ENCODE measurements around the gene TOP3B.

Gene TOP3B

DNA sequence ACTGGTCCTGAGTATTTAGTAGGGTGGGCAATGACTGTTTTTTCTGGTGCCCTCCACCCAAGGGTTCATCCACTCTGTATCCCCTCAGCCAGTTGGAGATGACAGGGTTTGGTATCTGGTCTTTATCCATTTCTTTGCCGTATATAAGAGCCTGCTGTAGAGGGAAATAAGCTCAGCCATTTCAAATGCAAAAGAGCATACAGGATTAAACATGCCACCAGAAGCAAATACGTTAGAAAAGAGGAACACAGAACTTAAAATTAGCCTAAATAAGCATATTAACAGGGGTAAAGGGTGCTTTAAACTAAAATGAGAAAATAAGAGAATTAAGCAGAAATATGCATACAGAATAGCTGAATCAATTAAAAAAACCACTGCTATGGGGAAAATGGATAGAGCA, 27.8 kb upstream of the TOP3B start:
- DNase-seq: no peak

DNA sequence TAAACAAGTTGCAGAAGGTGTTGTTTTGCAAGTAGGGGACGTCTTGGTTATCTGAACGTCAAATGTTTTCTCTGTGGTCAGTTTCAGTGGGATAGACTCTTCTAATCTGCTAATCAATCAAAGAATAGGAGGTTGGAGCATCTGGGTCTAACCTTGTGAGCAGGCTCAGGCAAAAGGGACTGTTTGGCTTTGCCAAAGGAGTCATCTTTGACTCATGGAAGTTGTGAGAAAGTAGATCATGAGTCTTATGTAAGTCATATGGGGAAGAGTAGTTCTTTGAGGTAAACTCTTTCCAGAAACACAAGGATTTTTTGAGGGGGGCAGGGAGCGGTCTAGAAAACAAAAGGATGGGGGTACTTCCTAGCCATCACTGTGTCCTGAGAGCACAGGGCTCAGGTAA, 27.1 kb upstream of the TOP3B start:
- no peak for DNase-seq

DNA sequence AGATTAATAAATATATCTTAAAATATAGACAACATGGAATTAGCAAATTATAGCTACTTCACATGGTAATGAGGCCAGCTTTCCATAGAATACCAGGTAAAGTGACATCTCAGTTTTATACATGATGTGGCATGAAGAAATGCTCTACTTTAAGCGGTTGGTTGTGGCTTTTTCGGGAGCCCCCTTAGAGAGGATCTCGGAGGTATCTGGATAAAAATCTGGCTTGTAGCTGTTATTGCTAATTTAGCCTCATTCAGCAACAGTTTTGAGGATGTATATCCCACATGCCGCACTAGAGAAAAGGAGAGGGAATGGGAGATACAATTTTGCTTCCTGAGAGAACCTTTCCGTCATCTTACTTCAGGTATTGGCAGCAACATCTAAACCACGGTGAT, 24.0 kb upstream of the TOP3B start:
- DNase-seq: no peak

DNA sequence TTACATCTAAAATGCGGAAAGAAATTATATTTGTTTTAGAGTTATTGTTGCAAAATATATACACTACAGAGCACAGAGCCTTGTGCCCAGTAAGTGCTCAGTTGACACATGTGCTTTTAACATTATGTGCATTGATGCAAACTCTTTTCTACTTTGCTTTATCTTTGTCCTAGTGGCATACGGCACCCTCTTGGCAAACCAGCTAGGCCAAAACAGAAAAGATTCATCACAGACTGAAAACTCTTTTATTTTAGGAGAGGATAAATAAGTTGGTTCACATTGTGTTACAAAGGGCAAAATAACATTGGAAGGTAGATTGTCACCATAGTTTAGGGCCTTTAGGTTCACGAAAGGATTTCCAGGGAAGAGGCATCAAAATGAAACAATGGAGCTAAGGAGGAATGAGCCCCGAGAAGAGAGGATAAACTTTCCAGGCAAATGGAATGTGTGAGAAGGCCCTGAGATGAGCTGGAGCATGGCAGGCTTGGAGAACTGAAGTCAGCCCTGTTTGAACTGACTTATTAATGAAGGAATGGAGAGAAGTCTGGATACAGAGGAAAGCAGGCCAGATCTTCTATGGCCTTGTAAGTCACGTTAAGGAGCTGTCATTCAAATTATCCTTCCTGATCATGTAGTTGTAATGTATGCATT, 23.5 kb upstream of the TOP3B start:
- no peak for DNase-seq

DNA sequence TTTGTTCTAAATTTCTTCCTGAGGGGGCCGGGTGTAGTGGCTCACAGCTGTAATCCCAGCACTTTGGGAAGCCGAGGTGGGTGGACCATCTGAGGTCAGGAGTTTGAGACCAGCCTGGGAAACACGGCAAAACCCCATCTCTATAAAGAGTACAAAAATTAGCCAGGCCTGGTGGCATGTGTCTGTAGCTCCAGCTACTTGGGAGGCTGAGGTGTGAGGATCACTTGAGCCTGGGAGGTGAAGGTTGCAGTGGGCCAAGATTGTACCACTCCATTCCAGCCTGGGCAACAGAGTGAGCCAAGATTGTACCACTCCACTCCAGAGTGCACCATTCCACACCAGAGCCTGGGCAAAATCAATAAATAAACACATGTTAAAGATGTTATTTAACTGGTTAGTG, 20.6 kb upstream of the TOP3B start:
- no peak for DNase-seq

DNA sequence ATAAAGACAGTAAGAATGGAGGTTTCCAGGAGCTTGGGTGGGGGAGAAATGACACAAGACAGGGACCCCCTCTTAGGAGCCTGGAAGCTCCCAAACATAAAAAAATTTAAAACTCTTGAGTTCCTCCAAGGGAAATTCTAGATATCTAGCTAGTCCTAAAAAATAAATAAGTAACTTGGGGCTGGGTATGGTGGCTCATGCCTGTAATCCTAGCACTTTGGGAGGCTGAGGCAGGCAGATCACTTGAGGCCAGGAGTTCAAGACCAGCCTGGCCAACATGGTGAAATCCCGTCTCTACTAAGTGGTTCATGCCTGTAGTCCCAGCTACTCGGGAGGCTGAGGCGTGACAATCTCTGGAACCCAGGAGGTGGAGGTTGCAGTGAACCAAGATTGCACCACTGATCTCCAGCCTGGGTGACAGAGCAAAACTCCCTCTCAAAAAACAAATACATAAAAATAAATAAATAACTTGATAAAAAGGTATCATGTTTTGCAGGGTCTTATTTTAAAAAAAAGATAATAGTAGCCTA, 20.0 kb upstream of the TOP3B start:
- no peak for DNase-seq

DNA sequence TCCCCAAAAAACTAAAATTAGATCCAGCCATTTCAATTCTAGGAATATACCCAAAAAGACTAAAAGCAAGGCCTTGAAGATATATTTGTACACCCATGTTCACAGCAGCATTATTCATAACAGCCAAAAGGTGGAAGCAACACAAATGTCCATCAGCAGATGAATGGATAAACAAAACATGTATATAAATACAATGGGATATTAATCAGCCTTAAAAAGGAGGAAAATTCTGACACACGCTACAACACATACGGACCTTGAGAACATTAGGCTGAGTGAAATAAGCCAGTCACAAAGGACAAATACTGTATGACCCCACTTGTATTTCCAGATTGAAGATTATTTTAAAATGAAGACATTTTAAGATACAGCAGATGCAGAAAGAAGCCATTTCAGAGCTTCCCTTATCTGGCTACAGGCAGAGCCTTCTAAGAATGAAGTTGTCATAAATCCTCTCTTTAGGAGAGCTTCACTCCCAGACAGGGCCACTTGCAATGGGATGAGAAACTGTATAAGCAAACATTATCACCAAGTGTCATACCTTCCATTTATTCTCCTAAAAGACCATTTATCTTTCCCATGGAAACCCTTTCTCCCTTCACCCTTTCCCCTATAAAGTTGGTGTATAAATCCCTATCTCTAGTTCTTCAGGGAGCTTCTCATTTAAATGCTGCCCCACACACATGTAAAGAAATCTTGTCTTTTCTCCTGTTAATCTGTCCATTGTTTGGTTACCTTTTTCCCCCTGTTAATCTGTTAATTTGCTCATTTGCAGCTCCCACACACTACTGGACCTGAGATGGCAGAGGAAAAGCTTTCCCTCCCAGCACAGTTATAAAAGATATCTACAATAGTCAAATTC, 19.3 kb upstream of the TOP3B start:
- DNase-seq: no peak

DNA sequence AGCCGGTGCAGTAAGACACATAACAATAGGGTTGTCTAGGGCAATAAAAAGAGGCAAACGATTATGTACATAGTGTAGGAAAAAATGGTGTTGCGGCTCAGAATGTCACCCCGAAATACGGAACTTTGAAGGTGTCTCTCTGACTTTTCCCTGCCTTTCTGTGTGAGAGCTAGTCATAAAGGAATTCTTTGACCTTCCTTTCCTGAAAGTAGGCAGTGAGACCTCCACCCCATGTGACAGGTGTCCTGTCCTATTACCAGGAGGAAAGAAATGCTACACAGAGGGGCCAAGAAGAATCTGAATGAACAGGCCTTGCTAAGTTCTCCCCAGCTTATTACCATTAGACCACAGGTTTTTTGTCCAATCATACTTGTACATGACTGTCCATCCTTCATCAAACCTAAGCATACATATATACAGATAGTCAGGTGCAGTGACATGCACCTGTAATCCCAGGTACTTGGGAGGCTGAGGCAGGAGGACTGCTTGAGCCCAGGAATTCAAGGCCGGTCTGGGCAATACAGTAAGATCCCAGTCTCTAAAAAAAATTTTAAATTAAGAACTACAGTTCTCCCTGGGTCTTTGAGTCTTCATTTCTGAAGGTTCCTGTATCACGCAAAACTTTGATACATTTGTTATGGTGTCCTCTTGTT, 16.1 kb upstream of the TOP3B start:
- no peak for DNase-seq

DNA sequence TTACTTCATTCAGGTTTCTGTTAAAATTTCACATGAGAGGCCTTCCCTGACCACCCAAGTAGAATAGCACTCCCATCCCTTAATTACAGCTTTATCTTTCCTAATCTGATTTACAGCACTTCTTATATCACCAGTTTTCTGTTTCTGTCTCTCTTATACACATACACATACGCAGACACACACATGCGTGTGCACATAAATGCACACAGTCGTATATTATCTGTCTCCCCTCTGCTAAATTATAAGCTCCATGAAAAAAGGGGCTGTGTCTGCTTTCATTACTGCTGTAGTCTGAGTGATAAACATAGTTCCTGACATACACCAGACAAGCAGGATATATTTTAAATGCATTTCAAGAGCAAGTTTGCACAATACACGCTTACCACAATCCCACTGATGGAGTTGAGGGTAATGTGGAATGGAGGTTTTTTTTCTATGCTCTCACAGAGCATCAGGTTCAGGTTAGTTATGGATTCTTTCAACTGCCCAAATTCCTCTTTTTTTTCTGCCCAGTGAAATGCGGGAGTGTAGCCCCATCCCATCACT, 13.7 kb upstream of the TOP3B start:
- DNase-seq: no peak

DNA sequence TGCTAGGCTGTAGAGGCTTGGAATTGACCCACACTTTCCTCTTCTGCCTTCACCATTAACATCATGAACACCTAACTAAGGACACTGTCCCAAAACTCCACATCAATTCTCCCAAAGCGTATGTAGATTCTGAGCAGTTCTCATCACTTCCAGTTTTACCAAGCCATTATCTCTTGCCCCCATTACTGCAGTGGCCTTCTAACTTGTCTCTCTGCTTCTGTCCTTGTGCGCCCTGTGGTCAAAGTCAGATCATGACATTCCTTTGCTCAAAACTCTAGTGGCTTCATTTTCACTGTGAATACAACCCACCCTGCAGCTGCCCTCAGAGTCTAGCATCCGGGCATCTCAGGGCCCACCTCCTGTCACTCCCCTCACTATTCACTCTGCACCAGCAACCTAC, 13.1 kb upstream of the TOP3B start:
- no peak for DNase-seq

DNA sequence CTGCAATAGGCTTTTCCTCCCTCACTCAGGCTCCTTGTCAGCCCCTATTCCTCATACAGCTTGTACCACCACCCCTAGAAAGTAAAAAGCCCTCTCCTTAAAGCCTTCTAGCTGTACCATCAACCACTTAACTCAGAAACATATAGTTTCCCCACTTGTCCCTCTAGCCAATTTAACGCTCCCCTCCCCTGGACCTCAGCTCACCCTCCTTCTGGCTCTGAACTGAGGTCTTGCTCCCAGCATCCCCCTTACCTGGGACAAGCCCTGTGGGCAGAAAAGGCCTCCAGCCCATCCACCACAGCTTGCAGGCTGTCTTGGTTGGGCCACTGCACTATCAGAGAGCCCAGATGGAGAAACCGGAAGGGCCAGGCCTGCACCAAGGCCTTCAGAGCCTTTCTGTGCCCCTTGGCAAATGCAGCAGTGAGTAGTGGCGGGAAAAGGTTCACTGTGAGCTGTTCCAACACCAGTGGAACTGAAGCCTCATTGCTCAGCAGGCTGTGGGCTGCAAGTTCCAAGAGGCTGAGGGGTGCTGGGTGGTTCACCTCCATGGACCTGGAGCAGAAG, 12.4 kb upstream of the TOP3B start:
- no peak for DNase-seq

DNA sequence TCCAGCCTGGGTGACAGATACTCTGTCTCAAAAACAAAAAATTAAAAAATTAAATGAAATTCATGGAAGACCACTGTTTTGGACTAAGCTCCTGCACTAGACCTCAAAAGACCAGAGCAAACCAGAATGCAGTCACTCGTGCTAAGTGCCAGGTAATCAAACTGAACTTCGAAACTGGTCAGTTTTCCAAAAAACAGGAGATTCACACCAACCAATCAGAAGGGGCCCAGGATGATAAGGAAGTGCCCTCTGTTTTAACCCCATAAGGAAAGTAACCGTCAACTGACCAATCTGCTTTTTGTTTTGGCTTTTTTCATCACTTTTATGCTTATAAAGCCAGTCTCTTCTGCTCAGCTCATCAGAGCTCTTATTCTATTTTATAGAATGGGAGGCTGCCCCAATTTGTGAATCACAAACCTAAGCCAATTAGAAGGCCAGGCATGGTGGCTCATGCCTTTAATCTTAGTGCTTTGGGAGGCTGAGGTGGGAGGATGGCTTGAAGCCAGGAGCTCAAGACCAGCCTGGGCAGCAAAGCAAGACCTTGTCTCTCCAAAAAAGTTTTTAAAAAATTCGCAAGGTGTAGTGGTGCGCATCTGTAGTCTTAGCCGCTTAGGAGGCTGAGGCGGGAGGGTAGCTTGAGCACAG, 10.1 kb upstream of the TOP3B start:
- DNase-seq: no peak

DNA sequence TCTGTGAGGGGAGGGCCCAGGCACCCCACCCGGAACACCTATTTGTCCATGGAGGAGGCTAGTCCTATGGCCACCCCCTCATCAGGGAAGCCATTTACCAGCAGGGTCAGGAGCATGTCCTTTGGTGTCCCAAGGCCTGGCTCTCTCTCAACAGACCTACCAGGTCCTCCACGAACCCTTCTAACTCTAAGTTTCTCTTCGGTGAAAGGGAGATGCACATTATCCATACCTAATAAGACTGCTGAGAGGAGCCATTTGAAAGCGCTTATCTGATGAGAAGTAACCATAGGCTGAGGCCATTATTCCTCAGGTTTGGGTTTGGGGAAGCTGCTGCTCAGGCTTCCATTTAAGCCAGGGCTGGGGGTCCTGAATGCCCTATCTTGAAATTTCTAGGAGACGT, 9.2 kb upstream of the TOP3B start:
- no peak for DNase-seq

DNA sequence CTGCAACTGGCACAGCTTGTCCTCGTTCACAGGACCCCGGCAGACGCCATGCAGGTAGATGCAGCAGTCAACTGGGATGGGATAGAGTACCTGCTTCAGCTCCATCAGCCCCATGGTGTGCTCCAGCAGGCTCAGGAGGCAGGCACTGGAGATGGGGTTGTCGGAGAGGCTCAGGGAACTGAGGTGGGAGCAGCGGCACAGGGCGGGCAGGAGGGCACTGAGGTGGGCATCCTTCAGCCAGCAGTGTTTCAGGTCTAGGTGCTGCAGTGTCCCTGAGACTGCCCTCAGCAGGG, 8.7 kb upstream of the TOP3B start:
- no peak for DNase-seq

DNA sequence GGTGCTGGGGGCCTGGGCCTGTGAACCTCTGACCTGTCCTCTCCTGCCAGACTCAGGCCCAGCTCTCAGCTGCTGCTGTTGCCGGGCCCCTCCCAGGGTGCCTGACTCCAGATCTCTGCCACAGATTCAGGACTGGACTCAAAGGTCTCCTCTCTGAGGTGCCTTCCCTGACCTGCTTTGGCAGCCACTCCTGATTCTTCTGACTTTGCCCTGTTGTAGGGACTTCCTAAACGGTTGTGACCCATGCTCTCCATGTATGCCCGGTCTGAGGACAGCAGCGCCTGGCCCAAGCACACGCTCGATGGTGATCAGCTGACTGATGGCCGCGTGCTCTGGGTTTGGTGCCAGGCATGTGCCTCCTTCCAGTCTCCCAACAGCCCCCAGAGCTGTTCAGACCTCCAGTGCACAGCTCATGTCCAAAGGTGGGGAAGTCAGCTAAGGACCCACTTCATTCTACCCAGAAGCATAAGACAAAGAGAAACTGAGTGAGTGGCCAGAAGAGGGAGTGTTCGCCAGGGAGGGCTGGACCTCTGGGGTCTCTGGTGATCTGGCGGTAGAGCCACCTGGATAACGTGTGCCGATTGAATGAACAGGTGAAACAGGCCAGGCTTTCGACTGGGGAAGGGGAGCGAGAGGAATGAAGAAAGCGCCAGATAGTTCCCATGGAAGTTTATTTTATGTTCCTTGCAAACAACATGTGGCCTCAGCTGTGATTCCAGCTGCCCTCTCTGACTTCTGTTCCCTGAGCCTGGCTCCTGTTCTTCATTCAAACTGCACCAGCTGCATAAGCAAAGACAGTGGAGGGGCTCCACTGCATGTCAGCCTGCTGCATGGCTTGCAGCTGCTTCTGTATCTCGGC, 8.1 kb upstream of the TOP3B start:
- DNase-seq: no peak

DNA sequence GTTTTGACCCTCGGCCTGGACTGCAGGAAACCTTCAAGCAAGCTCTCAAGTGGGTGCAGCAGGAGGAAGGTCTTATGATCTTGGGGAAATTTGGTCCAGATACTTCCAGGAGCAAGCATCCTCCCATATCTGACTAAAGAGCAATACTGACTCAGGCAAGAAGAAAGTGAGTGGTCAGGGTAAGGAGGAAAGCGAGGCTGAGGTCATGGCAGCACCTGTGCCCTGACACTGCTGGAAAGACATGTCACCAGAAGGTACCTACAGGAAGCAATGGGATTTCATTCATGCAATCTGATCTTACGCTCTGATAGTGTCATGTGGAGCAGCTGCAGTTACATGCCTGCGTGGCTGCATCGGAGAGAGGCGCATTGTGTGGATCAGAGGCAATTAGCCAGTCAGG, 6.5 kb upstream of the TOP3B start:
- DNase-seq: no peak

DNA sequence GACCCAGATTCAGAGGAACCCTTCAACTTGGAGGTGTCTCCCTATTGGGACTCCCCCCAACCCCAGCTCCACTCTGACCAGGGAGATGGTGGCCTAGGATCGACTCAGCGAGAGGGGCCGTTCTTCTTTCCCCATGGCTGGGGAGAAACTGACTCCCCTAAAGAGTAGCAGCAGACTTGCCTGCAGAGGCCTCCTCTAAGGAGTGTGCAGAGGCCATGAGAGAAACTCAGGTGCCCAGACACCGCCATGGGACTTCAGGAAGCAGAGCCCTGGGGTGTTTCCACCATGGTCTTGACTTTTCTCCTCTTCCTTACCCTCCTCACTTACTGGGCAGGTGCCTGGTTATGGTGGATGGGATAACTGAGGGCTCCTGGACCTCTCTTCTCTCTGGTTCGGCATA, 2.6 kb upstream of the TOP3B start:
- no peak for DNase-seq

DNA sequence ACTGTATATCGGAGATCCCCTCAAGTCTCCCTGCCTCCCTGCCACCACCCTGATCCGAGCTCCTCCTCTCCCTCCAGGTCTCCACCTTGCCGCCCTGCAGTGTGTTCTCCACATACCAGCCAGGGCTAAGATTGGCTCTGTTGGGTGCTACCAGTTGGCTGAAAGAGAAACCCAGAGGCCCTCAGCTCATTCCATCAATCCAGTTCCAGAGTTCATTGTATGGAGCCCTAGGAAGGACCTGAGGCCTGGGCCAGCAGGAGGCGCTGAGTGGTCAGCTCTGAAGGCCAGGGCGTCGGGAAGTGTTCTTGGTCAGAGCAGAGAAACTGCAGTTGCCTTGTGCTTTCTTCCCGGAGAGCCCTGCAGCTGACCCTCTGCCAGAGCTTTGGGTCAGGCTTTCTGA, 2.2 kb upstream of the TOP3B start:
- DNase-seq: no peak

DNA sequence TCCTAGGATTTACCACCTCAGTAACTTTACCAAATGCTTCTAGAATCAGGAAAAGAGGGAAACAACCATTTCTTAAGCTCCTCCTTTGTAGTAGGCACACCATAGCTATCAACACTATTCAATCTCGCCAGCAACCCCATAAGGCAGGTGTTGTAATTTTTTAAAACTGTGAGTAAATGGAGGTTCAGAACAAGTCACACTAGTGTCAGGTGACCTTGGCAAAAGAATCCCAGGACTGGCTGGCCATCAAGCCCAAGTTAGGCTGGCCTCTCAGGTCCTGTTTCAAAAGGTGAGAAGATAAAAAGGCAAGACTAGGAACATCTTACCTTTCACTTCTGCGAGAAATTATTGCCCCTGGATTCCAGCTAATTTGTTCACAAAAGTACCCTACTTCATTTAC, 713 bp downstream of the TOP3B start:
- DNase-seq: no peak

DNA sequence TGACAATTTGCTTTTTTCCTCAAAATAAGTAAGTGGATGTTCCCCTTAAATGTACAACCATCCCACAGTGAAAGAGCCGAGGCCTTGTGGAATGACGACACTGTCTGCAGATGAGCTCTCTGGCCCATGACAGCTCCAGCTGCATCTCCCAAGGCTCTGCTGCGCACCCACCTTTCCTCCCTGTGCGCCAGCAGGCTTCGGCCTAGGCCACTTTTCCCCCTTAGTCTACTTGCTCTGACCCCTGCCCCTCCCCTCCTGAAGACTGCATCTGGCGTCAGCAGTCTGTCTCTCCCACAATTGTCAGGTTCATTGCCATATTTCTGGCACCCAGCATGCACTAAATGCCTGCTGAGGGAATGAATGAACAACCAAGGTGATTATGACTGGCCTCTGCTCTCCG, 2.0 kb downstream of the TOP3B start:
- no peak for DNase-seq

DNA sequence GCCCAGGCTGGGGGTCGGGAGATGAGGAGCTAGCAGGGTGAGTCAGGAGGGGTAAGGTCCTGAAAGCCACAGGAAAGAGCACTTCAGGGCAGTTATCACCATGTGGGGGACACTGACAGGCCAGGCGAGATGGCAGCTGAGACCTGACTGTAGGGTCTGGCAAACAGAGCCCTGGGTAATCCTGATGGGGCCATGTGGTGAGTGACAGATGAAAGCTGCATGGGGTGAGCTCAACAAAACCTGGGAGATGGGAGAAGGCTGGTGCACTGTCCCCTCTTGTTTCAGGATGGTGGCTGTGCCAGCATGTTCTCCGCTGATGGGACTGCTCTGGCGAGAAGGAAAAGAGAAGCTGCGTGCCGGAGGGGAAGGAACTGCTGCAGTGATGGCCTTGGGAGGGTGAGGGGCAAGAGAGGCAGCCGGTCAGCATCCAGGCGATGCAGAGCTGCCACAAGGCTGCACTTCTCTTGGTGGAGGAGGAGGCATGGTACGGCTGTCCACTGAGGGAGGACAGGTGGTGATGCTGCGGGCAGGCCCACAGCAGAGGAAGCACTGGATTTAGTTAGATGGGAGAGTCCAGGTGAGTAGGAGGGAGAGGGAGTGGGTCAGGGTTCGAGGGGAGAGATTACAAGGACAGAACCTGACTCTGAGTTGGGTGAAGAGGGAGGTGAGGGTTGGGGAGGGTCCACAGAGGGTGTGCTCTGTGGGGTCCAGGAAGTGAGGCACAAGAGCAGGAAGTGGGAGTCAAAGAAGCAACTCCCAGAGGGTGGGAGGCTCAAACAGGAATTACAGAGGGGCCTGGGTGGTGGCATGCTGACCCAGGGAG, 3.8 kb downstream of the TOP3B start:
- DNase-seq: peak in 1 of 2 experiments; percentile 64

Measured in cerebellar nuclear complex (tissue), 1 donor.